CMK (cell line): Measurements from ENCODE around the gene TPPP2.
"Not testable (repeated sequence)": the region's sequence is repeated elsewhere in the genome, so short reads cannot be mapped to it uniquely, and the experiment has no call there.

Experiments
- DNase-seq: peaks from one replicate; pipeline ENCODE4 v3.0.0-alpha.2; 2010; ENCODE audit warnings: low read depth

TPPP2 gene

DNA sequence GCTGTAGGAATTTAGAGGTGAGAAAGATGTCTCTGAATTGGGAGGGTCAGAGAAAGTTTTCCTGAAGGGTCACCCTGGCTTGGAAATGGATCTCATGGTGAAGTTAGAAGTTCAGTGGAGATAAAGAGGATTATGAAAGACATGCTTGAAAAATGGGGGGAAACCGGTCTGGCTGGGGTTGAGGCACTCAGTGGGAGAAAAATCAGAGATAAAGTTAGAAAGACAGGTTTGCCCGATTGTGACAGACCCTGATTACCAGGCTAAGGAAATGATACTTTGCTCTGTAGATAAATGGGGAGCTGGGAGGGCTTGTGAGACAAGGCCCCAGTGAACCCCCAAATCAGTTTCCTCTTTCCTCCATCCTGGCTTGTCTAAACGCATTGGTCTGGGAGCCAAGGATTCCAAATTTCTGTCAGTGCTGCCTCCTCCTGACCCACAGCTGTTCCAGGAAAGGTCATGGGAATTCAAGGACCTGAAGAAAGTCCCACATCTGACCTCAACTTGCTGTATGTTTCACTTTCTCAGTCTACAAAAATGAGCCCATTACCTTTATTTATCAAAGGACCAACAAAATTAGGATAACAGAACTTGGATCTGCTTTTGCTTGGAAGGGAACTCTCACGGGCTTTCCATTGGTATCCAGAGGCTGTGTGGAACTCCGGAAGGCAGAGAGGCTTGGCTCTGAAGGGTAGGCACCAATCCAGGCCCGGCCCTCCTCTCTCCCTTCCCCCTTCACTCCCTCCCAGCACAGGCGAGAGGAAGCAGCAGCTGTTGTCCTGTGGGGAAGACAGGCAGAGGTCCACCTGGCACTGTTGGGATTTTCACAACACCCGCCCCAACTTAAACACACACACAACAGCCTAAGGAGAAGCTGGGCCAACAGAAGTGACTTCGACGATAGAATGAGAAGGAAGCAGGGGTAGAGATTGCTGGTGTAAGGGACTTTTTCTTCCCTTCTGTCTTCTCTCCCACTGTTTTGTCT is 8.7 kb downstream of the TPPP2 start:
- DNase-seq: no peak

DNA sequence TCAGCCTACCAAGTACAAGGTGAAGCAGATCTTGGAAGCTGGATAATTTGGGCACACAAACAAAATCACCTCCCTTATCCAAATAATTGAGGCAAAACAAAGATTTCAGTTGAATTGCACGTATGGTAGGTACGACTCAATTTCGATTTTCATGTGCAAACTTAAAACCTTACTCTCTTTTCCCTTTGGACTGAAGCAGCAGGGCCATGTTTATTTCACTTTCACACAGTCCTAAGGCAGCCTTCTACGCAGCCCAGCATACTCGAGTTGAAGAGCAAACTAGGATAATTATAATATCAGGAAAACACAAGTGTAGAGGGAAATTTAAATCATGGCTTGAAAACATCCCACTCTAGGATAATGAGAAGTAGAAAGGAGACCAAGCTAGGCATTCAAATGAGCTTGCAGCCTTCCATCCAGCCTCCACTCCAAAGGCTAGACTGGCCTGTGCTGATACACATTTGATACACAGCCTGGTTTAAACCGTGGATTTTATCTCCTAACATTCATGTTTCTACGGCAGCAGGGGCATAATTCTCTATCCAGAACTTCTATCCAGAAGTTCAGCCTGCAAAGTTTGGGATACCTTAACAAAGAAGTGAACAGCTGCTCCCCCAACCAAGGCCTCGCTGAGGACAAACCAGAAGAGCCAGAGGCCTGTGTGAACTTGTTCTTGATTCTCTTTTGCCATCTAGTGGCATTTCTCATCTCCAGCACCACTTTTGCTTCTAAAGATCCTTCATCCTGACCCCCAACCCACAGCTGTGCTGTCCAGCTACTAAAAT is 9.8 kb downstream of the TPPP2 start:
- DNase-seq: no peak

DNA sequence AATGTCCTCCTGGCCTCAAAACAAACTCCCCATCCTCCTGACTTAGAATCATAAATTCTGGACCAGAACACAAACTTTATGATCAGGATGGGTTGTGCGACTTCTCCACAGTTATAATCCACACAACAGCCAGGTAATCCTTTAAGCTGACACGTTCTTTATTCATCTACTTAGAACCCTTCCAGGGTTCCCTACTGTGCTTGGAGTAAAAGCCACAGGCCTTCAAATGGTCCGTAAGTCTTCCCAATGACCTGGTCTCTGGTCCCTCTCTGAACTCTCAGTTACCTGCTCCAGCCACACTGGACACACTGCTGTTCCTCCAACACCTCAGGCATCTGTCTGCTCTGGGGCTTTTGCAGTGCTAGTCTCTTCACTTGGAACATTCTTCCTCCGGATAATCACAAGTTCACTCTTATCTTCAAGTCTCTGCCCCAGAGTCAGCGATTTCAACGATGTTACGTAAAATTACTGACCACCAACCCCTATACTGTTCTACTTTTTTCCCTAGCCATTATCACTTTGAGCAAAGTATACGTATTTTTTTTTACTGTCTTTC is 10.4 kb downstream of the TPPP2 start:
- DNase-seq: no peak

DNA sequence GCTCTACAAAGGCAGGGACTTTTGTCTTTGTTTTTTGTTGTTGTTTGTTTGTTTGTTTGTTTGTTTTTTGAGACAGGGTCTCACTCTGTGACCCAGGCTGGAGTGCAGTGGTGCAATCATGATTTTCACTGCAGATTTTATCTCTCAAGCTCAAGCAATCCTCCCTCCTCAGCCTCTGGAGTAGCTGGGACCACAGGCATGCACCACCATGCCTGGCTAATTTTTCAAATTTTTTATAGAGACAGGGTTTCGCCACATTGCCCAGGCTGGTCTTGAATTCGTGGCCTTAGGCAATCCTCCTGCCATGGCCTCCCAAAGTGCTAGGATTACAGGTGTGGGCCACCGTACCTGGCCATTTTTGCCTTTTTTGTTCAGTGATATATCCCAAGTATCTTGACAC is 10.9 kb downstream of the TPPP2 start:
- not testable (repeated sequence) for DNase-seq

DNA sequence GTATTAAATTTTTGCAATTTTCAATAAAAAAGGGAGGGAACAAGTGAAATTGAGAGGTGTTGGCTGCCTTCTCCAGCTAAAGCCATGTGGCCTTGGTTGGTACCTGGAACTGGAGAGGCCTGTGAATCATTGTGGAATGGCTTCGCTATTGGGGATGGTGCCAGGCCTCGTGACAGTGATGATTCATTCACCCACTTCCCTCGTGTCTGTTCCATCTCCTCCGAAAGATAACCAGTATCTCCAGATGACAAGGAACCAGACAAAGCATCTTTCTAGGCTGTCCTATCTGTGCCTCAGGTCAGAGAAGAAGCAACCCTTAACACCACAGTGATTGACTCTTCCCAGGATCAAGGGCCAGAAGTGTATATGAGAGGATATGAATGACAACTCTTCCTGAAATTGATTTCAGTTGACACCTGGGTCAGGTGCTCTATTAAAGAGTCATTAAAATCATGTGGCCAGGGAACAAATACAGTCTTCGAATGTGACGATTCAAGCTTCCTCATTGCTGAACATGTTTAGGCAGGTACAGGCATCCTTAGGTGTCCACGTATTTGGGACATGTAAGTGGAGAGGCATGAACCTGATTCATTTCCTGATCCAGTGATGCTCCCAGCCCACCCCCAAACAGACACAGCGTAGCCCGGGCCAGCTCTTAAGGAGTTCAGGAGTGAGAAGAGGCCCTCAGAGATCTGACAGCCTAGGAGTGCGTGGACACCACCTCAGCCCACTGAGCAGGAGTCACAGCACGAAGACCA is 11.8 kb downstream of the TPPP2 start, which contains the start of gene RNASE7:
TSS of gene RNASE7 (plus strand) at position 687 of the 758 bp plus-strand sequence. CDS start 631 bp downstream, outside the sequence.
- DNase-seq: no peak

DNA sequence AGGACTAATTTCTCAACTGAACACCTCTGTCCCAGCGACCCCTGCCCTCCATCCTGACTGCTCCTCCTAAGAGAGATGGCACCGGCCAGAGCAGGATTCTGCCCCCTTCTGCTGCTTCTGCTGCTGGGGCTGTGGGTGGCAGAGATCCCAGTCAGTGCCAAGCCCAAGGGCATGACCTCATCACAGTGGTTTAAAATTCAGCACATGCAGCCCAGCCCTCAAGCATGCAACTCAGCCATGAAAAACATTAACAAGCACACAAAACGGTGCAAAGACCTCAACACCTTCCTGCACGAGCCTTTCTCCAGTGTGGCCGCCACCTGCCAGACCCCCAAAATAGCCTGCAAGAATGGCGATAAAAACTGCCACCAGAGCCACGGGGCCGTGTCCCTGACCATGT is 12.9 kb downstream of the TPPP2 start:
- no peak for DNase-seq

DNA sequence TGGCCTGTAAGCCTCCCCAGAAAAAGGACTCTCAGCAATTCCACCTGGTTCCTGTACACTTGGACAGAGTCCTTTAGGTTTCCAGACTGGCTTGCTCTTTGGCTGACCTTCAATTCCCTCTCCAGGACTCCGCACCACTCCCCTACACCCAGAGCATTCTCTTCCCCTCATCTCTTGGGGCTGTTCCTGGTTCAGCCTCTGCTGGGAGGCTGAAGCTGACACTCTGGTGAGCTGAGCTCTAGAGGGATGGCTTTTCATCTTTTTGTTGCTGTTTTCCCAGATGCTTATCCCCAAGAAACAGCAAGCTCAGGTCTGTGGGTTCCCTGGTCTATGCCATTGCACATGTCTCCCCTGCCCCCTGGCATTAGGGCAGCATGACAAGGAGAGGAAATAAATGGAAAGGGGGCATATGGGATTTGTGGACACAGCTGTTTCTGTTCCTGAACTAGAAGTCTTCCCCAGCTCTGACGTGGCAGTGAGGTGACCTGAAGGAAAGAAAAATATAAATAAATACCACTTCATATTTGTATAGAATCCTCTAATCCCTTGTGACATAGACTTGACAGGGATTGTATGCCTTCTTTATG is 13.5 kb downstream of the TPPP2 start:
- no peak for DNase-seq

DNA sequence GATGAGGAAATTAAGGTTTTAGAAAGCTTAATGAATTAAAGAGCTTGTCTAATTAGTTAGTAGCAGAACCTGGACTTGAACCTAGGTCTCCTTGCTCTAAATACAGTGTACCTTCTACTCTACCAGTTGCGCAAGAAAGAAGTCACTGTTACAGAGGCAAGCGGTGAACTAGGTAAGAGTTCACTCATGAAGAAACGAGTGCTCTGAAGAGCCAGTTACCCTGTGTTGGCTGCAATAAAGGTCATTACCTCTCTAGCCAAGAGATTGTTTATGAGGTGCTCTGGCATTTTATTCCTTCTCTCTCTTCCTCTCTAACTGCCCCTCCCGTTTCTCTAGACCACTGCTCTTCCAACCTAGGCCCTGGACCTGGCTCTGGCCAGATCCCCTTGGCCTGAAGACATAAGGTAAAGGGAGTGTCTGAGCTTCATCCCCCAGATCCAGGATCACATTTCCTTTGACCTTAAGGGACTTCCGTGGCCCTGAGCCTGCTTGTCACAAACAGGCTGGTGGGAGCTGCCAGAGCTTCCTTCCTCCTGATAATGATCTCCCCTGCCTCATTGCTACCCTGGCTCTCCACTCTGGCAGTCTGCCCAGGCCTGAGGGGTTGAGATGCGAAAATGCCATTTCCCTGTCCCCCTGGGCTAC is 14.1 kb downstream of the TPPP2 start:
- peak; percentile 67 for DNase-seq

DNA sequence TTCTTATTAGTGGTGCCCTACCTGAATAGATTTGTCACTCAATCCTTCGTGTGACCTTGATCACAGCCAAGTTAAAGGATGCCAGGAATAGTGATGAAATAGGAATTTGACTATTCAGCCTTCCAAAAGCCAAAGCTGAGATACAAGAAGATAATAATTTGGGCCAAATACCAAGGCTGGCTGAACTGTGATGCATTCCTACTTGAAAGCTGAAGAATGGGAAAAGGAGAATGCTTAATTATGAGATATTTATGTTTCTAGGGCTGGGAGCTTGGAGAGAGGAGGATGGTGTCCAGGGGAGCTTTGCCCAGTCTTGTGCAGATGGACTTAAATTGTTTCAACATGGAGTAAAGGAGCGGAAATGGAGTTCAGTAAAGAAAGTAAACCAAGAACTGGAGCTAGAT is 17.4 kb downstream of the TPPP2 start:
- no peak for DNase-seq

DNA sequence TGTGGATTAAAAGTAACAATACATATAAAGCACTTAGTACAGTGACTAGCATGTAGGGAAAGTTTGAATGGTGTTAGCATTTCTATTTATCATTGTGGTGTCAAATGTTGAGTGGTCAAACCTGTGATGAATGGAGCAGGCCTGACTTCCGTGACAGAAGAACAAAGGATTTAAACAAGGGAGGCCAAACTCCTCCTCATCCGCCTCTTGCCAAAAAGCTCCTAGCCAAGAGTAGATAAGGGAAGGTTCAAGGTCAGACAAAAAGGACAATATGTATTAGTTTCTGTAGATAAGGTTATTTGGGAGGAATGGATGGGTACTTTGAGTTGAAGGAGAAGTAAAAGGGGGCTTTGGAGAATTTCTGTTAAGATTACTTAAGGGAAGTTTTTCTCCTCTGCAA is 18.6 kb downstream of the TPPP2 start:
- no peak for DNase-seq

DNA sequence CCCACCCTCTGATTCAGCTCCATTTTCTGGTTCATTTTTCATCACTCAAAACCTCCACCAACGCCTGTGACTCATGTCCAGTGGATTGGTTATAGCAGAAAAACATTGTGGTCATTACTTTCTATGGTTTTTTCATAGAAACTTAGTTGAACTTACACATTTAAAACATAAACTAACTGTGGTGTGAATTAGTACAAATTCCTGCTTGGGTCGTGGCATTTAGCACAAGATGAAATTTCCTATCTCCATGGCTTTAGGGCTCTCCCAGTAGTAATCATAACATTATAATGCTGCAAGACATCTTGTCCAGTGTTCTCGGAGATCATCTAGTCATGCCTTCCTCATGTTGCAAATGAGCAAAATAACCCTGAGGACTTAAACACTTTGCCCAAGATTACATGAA is 19.3 kb downstream of the TPPP2 start:
- no peak for DNase-seq

DNA sequence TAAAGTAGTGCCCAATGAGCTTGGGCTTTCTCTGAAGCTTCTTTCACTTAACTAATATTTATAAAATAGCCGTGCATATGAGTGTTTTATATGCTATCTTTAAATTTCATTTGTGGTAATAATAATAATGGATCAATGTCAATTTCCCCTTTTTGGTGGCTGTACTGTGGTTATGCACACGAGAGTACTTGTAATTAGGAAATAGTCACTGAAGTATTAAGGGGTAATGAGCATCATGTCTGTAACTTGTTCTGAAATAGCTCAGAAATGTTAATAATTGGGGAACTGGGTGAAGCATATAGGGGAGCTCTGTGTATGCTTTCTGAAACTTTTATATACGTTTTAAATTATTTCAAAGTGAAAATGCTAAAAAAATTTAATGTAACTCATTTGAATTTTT is 20.6 kb downstream of the TPPP2 start:
- no peak for DNase-seq

DNA sequence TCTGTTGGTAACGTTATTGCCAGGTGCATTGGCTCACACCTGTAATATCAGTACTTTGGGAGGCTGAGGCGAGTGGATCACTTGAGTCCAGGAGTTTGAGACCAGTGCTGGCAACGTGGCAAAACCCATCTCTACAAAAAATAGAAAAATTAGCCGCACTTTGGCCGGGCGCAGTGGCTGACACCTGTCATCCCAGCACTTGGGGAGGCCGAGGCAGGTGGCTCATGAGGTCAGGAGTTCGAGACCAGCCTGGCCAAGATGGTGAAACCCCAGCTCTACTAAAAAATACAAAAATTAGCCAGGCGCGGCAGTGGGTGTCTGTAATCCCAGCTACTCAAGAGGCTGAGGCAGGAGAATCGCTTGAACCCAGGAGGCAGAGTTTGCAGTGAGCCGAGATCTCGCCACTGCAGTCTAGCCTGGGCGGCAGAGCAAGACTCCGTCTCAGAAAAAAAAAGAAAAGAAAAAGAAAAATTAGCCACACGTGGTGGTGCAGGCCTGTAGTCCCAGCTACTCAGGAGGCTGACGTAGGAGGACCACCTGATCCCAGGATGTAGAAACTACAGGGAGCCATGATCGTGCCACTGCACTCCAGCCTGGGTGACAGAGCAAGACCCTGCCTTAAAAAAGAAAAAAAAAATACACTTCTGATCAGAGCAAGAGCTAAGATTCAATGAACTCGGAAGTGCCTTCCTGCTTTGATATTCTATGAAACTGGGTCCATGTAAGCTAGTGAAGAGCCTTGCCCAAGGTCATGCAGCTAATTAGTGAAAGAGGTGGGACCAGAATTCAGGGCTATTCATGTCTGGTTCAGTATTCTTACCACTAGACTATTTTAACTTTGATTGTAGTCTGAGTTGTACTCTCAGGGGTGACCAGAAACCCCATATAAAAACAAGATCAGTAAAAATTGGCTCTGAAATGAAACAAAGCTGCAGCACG is 23.4 kb downstream of the TPPP2 start:
- DNase-seq: no peak

DNA sequence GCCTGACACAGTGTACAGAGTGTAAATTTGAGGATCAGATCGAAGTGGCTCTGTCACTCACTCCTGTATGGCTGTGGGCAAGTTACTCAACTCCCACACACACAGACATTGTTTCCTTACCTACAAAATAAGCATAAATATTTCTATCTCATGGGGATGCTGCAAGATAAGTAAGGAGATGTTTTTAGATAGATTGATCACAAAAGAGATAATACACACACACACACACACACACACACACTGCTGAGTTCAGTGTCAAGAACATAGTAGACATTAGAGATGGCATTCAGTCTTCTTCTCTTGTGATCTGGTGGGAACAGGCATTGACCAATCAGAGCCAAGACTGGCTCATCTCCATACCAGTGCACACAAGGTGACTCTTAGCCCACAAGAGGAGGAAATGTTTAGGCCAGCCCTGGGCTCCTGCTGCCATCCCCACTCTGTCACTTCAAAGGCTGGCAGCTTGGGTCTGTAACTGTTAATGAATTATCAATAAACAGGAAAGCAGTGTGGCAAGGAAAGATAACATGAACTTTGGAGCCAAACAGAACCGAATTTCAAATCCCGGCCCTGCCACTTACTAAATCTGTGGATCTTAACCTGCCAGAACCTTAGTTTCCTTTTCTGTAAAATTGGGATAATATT is 24.2 kb downstream of the TPPP2 start:
- DNase-seq: no peak

DNA sequence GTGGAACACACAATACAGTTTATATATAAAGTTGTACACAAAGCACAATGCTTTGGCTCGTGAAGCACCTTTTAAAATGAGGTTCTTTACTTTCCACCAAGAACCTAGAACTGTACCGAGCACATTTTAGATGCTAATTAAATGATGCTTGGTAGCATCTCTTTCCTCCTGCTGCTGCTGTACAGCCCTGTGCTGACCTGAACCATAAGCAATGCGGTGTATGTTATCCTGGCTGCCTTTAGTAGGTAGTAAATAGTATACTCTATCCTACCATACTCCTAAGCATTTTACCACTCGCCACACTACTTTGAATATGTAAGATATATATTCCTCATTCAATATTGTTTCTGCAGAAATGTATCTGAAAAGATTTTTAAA is 24.7 kb downstream of the TPPP2 start:
- DNase-seq: no peak

DNA sequence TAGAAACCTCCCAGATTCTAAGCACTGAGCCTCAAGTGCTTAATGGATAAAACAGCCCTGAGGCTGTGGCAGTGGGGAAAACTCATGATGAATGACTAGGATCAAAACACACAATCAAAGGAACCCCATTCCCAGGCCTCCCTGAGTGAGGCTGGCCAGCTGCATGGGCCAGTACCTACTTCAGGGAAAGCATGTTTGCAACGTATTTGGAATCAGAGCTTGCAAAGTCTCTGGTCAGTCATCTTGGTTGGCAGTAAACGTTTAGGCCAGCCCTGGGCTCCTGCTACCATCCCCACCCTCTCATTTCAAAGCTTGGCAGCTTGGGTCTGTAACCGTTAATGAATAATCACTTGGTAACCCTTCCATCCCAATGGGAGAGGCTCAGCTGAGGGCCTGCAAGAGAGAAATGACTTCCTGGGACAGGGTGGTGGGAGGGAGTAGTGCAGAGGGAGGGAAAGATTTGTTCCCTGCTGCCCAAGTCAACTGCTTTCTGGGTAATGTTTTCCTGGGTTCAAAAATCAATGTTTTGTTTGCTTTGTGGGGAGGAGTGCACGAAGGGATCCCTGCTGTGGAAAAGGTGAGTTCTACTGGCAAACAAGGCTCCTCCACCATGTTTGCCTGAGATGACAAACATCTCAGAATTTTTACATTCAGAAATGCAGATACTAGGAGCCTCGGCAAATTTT is 25.6 kb downstream of the TPPP2 start:
- DNase-seq: no peak

DNA sequence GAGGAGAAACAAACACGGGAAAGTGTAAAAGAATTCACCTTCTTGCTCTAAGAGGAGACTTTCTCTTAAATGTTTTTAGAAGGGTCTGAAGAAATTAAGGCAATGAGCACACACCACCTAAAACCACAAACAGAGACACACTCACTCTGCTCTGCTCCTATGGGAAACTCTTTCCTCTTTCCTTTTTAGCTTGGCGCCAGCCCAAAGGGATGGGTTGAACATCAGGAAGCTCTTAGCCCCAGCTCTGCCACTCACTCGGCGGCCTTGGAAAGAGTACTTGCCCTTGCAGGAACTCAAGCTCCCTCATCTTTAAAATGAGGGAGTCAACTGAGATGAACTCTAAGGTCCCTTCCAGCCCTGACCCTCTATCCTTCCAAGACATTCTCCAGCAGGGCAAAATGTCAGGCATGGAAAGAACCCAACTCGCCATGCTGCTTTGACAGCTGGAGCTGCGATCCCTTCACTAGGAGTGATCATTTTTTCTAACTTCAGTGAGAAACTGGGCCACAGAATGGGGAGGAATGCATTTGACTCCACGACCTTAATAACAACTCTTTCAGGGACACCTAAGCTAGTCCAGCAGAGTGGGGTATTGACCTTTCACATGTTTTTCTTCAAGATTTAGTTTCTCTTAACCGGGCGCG is 26.6 kb downstream of the TPPP2 start:
- no peak for DNase-seq
